Endothelial cell of umbilical vein (primary cell): ENCODE measurements around the gene PGAP3. TPM values are rescaled to one million over a fixed set of nuclear protein-coding genes. Genes with fewer than 3 reads are reported as not detected.

Source experiments
- BruUV-seq: library from RNA; stranded (reverse); fragments of 400-500 nt; replicated peaks from 2 replicates; lab custom pipeline; 2021; lab: Mats Ljungman, UMichigan
- CTCF ChIA-PET: fragments of 300-600, 350-600 bp; sonication (Branson Sonifier 250); formaldehyde crosslinking; loops from one replicate; lab custom pipeline; 2021; ENCODE audit warnings: antibody characterized with exemption, inconsistent platforms; lab: Charles Lee
- POLR2A ChIA-PET: fragments of 300-600, 350-600 bp; sonication (Branson Sonifier 250); formaldehyde crosslinking; loops from one replicate; lab custom pipeline; 2021; ENCODE audit warnings: antibody characterized with exemption, inconsistent platforms; lab: Charles Lee
- DNase-seq: peaks from one replicate; pipeline ENCODE4 v3.0.0-alpha.2; 2011; ENCODE audit warnings: low read depth, low spot score
- FAIRE-seq: peaks from 2 replicates; lab custom pipeline; 2011; peaks lifted over from hg19 to GRCh38; lab: Jason Lieb, UNC
- H2AFZ ChIP-seq: 2 replicates; pipeline ENCODE4 v1.6.0; 2012; ENCODE audit warnings: low read depth, low read length, control low read depth, inconsistent platforms
- H3K27ac ChIP-seq: 2 replicates; pipeline ENCODE4 v1.5.1; 2011; ENCODE audit warnings: low read depth, mild to moderate bottlenecking, control low read depth, low read length, moderate library complexity; ENCODE audit not compliant: insufficient read depth
- H3K27me3 ChIP-seq, 2 experiments: 2 replicates each; pipeline versions ENCODE4 v1.6.0 to v1.6.1; 2011; ENCODE audit warnings: low read length in 2 of 2, mixed read lengths in 1 of 2; ENCODE audit not compliant: control insufficient read depth in 2 of 2, insufficient read depth in 2 of 2
- H3K36me3 ChIP-seq, 2 experiments: 2 replicates in 1 of 2; 3 replicates in 1 of 2; pipeline ENCODE4 v1.5.1; 2011; ENCODE audit warnings: low read length in 2 of 2, mild to moderate bottlenecking in 1 of 2, moderate library complexity in 1 of 2; ENCODE audit not compliant: control insufficient read depth in 2 of 2, insufficient read depth in 2 of 2; ENCODE audit errors: extremely low read depth in 1 of 2
- H3K4me1 ChIP-seq: 3 replicates; pipeline ENCODE4 v1.5.1; 2011; ENCODE audit warnings: mild to moderate bottlenecking, low read length; ENCODE audit not compliant: control insufficient read depth, insufficient read depth; ENCODE audit errors: extremely low read depth
- H3K4me2 ChIP-seq: 2 replicates; pipeline ENCODE4 v1.6.1; 2011; ENCODE audit warnings: low read length, control low read depth, mixed read lengths; ENCODE audit not compliant: insufficient read depth
- H3K4me3 ChIP-seq, 3 experiments: fragments of 200-600 bp in 1 of 3; sonication (generic), shearing (Covaris generic) in 1 of 3; replicated peaks in 1 of 3; 2 replicates each; pipeline ENCODE4 v1.5.1; 2011 to 2016; ENCODE audit warnings: control low read depth in 3 of 3, low read length in 3 of 3, mild to moderate bottlenecking in 2 of 3, inconsistent platforms in 1 of 3, low read depth in 1 of 3, moderate library complexity in 1 of 3; ENCODE audit not compliant: insufficient read depth in 1 of 3
- H3K79me2 ChIP-seq: 2 replicates; pipeline ENCODE4 v1.6.0; 2012; ENCODE audit warnings: low read length, inconsistent platforms; ENCODE audit not compliant: control insufficient read depth, insufficient read depth
- H3K9ac ChIP-seq: replicated peaks from 2 replicates; pipeline ENCODE3; 2011; ENCODE audit warnings: low read length, control low read depth; ENCODE audit not compliant: insufficient read depth; ENCODE audit errors: extremely low read depth
- H3K9me1 ChIP-seq: replicated peaks from 3 replicates; pipeline ENCODE4 v1.6.0; 2011; ENCODE audit warnings: mild to moderate bottlenecking, low read length; ENCODE audit not compliant: control insufficient read depth, insufficient read depth; ENCODE audit errors: extremely low read depth
- H3K9me3 ChIP-seq: replicated peaks from 2 replicates; pipeline ENCODE4 v1.5.1; 2012; ENCODE audit warnings: low read length, inconsistent platforms; ENCODE audit not compliant: control insufficient read depth, insufficient read depth
- H4K20me1 ChIP-seq: replicated peaks from 2 replicates; pipeline ENCODE3; 2011; ENCODE audit warnings: mild to moderate bottlenecking, low read length; ENCODE audit not compliant: control insufficient read depth, insufficient read depth; ENCODE audit errors: extremely low read depth
- CTCF ChIP-seq, 2 donors: IDR thresholded peaks; 1 replicate in 1 of 2; 2 replicates in 1 of 2; pipeline ENCODE4 v1.5.1; 2011; ENCODE audit warnings: low read length in 2 of 2, mild to moderate bottlenecking in 2 of 2, moderate library complexity in 2 of 2, control low read depth in 1 of 2, inconsistent platforms in 1 of 2, low read depth in 1 of 2; ENCODE audit not compliant: insufficient read depth in 1 of 2; ENCODE audit errors: extremely low read depth in 1 of 2
- EZH2 ChIP-seq: IDR thresholded peaks from 2 replicates; pipeline ENCODE4 v1.6.1; 2012; ENCODE audit warnings: borderline replicate concordance, low read depth, mild to moderate bottlenecking, moderate library complexity, low read length, inconsistent platforms; ENCODE audit not compliant: severe bottlenecking
- FOS ChIP-seq: IDR thresholded peaks from 2 replicates; pipeline ENCODE4 v1.6.1; 2011; ENCODE audit warnings: mild to moderate bottlenecking, low read length, moderate library complexity, borderline replicate concordance; ENCODE audit not compliant: insufficient read depth
- GATA2 ChIP-seq: IDR thresholded peaks from 2 replicates; pipeline ENCODE4 v1.7.0; 2011; ENCODE audit warnings: low read depth, mild to moderate bottlenecking, moderate library complexity, mixed read lengths, low read length; ENCODE audit not compliant: insufficient read length, insufficient read depth
- MAX ChIP-seq: IDR thresholded peaks from 2 replicates; pipeline ENCODE4 v1.6.1; 2011; ENCODE audit not compliant: insufficient read depth, insufficient read length
- POLR2A ChIP-seq: IDR thresholded peaks from 2 replicates; pipeline ENCODE4 v1.6.1; 2012; ENCODE audit warnings: low read depth, mild to moderate bottlenecking, control low read depth, low read length
- dilution Hi-C: fragments of 300-500 bp; cut with MboI; formaldehyde crosslinking; loops from one replicate; pipeline ENCODE4 v1.15.0; 2019; ENCODE audit warnings: low sequenced_read_pairs; ENCODE audit not compliant: extremely low pct_ligation_motif_present
- intact Hi-C: fragments of 100-400 bp; cut with micrococcal nuclease; formaldehyde crosslinking; loops from one replicate; pipeline ENCODE4 v1.10.0; 2022
- polyA plus RNA-seq, 4 experiments: library from polyadenylated mRNA; depleted of rRNA in 3 of 4; stranded (reverse) in 3 of 4; unstranded in 1 of 4; fragments of >200 nt; gene quantifications; 2 replicates each; pipeline versions ENCODE4 v1.2.1 to v1.2.3, GENCODE V29; 2011 to 2012; ENCODE audit warnings: missing spikeins in 1 of 4
- total RNA-seq: library from RNA; stranded (reverse); gene quantifications from 2 replicates; pipeline ENCODE4 v1.2.3, GENCODE V29; 2021

The PGAP3 gene
- total and polyA plus RNA-seq, 2 donors (not counting 3 experiments of a cell fraction or from before 2014, with no cell fraction given): 6.4 to 14.9 TPM

DNA sequence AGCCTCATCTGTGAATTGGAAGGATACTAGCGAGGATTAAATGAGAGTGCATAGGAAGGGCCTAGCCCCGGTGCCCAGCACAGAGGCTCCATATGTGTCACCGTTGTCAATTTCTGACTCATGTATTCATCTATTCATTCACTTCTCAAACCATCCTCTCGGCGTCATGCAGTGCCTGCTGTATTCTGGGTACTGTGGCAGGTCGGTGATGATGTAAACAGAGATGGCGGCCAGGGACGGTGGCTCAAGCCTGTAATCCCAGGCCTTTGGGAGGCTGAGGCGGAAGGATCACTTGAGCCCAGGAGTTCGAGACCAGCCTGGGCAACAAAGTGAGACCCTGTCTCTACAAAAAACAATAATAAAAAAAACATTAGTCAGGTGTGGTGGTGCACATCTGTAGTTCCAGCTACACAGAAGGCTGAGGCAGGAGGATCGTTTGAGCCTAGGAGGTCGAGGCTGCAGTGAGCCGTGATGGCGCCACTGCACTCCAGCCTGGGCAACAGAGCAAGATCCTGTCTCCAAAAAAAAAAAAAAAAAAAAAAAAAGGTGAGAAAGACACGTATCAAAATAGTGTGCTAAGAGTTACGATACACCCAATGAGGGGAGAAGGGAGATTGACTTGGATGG lies 65.4 kb downstream of the PGAP3 start:
- DNase-seq: no peak
- intact Hi-C loops: loop anchor here (1.0 to 10.0 kb wide), 10 partner anchors 30 to 358 kb away; partner anchors contain the start of genes MIEN1, PNMT and PSMD3
- no peaks in the 10 kb centered on the region for H4K20me1 ChIP-seq
- H3K79me2 ChIP-seq: no peaks in the 10 kb centered on the region
- ChIA-PET POLR2A (no interaction called here), CTCF (interaction anchor here (0.9 to 5.8 kb wide), 35 partner anchors 9 to 360 kb away, joined by 3 to 291 read pairs (median 10); partner anchors contain the start of genes ERBB2, MIEN1, PGAP3 and PNMT)
- H3K4me3 ChIP-seq: no peak overlapping the region
- no peaks in the 10 kb centered on the region for H3K36me3 ChIP-seq
- H3K4me2 ChIP-seq: no peak overlapping the region
- H2AFZ ChIP-seq: no peak overlapping the region
- no peak overlapping the region for H3K9ac ChIP-seq
- no peaks in the 10 kb centered on the region for H3K9me1 ChIP-seq
- FAIRE-seq: no peak
- no peak for TF ChIP-seq GATA2
- TF ChIP-seq EZH2: peak; percentile 8
- no TSS peak for BruUV-seq
- peaks cover 28 to 29% of the 10 kb centered on the region in 2 experiments for H3K27me3 ChIP-seq
- H3K27ac ChIP-seq: no peak overlapping the region
- H3K9me3 ChIP-seq: no peaks in the 10 kb centered on the region
- H3K4me1 ChIP-seq: peaks cover 7% of the 10 kb centered on the region
- dilution Hi-C loops: no loop called here

DNA sequence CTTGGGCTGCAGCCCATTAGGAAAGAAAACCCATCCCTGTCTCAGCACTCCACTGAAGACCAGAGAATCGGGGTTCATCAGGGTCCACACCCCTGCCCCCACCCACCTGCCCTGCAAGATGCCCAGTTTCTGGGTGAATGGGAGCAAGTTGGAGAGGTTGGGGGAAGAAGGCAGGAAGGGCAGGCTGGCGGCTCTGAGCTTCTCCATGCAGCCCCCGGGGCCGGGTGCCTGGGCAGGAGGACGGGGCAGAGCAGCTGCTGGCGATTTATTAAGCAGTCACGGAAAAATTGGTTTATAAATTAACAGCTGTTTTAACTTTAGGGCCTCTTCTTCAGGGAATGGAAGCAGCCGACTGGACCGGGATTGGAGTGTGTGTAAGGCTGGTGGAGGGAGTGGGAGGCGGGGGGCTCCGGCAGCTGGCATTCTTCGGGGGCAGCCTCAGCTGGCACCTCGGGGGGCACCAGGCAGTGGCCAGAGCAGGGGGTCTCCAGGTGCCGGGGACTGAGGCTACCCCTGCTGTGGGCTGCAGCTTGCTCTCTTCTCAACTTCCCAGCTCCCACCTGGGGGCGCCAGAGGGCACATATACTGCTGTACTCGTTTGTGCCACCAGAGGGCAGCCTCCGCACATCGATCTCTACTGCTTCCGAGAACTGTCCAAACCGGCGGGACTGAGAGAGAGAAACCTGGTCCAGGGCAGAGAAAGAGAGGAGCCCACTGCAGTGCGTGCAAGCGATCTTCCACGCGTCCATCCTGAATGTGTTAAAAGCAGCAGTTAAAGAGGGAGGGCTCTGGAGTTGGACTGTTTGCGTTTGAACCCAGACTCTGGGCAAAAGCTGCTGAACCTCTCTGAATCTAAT lies 66.1 kb downstream of the PGAP3 start:
- intact Hi-C loops: loop anchor here (1.0 to 10.0 kb wide), 9 partner anchors 31 to 359 kb away; partner anchors contain the start of genes MIEN1, PNMT and PSMD3
- H3K27me3 ChIP-seq: peaks cover 24 to 26% of the 10 kb centered on the region in 2 experiments
- ChIA-PET POLR2A (no interaction called here), CTCF (interaction anchor here (0.5 to 5.8 kb wide), 82 partner anchors 8 to 415 kb away, joined by 3 to 291 read pairs (median 5); partner anchors contain the start of genes CDK12, ERBB2, IKZF3 and MED1)
- H3K9ac ChIP-seq: no peak overlapping the region
- TF ChIP-seq EZH2 (peak; percentile 48), POLR2A (no peak), FOS (no peak), CTCF (IDR thresholded peaks at IDR 0.05; ENCODE audit: extremely low read depth in 1 of 2, insufficient read depth in 1 of 2, low read depth in 1 of 2, low read length in 2 of 2) (peak; percentile 100), MAX (no peak)
- no peaks in the 10 kb centered on the region for H3K79me2 ChIP-seq
- H3K4me2 ChIP-seq: no peak overlapping the region
- peak; percentile 91 for FAIRE-seq
- no peak overlapping the region for H3K4me3 ChIP-seq
- no peak overlapping the region for H2AFZ ChIP-seq
- no TSS peak for BruUV-seq
- DNase-seq: peak; percentile 87
- H3K9me3 ChIP-seq: no peaks in the 10 kb centered on the region
- H4K20me1 ChIP-seq: no peaks in the 10 kb centered on the region
- no peak overlapping the region for H3K27ac ChIP-seq
- dilution Hi-C loops: no loop called here
- H3K36me3 ChIP-seq: no peaks in the 10 kb centered on the region
- H3K9me1 ChIP-seq: no peaks in the 10 kb centered on the region
- H3K4me1 ChIP-seq: peaks cover 10% of the 10 kb centered on the region
